Heart right ventricle (tissue), 16 donors: ENCODE measurements around the gene YARS2. TPM values are rescaled to one million over a fixed set of nuclear protein-coding genes. Genes with fewer than 3 reads are reported as not detected.

Experiments used
- ATAC-seq, 8 donors: fragments of 200-7000 bp; cut with Tn5 transposase; one replicate each; pipeline ENCODE4 v1.9.1; 2020; ENCODE audit warnings: mild to moderate bottlenecking in 8 of 8, moderate library complexity in 8 of 8, moderate number of reproducible peaks in 1 of 8
- DNase-seq, 2 donors: peaks; one replicate each; pipeline ENCODE4 v3.0.0-alpha.2; 2020
- H3K27ac ChIP-seq, 10 donors: fragments of 200-600 bp; sonication (generic) in 2 of 10; one replicate each; pipeline versions ENCODE4 v1.5.0 to v1.8.0; 2020 to 2022; ENCODE audit warnings: mild to moderate bottlenecking in 3 of 10
- H3K27me3 ChIP-seq, 7 donors: fragments of 200-600 bp; one replicate each; pipeline ENCODE4 v1.8.0; 2021 to 2022; ENCODE audit warnings: mild to moderate bottlenecking in 2 of 7
- H3K36me3 ChIP-seq, 9 donors: fragments of 200-600 bp; sonication (generic) in 1 of 9; one replicate each; pipeline versions ENCODE4 v1.5.0 to v1.8.0; 2020 to 2022; ENCODE audit warnings: mild to moderate bottlenecking in 2 of 9
- H3K4me1 ChIP-seq, 9 donors: fragments of 200-600 bp; sonication (generic) in 1 of 9; one replicate each; pipeline versions ENCODE4 v1.5.0 to v1.8.0; 2020 to 2022; ENCODE audit warnings: mild to moderate bottlenecking in 4 of 9
- H3K4me3 ChIP-seq, 10 donors: fragments of 200-600 bp; sonication (generic) in 2 of 10; one replicate each; pipeline versions ENCODE4 v1.5.0 to v1.8.0; 2020 to 2022; ENCODE audit warnings: mild to moderate bottlenecking in 7 of 10, moderate library complexity in 2 of 10
- H3K9me3 ChIP-seq, 11 donors: fragments of 200-600 bp in 10 of 11; sonication (generic) in 2 of 11; one replicate each; pipeline versions ENCODE4 v1.5.0 to v1.8.0; 2013 to 2022; ENCODE audit warnings: mild to moderate bottlenecking in 2 of 11, control low read depth in 1 of 11, moderate library complexity in 1 of 11
- CTCF ChIP-seq, 9 donors: fragments of 200-600 bp; sonication (generic) in 2 of 9; IDR thresholded peaks; one replicate each; pipeline versions ENCODE4 v1.5.0 to v1.8.0; 2021 to 2022; ENCODE audit warnings: antibody characterized with exemption in 9 of 9, mild to moderate bottlenecking in 5 of 9, moderate library complexity in 1 of 9
- WGBS, 2 donors: extraction: QIAGEN DNeasy Blood & Tissue Kit; methylation state at CpG; one replicate each; pipeline ENCODE4 v1.1.7; 2013; ENCODE audit warnings: inconsistent platforms in 1 of 2; 5-methylcytosine and 5-hydroxymethylcytosine counted together
- intact Hi-C, 10 donors: fragments of 100-400 bp; cut with DNase I; formaldehyde crosslinking; loops; one replicate each; pipeline versions ENCODE4 v1.11.1 to v1.14.2; 2022
- polyA plus RNA-seq, 2 donors: library from polyadenylated mRNA; stranded (reverse); fragments of 200-250 nt; gene quantifications; one replicate each; pipeline ENCODE4 v1.2.3, GENCODE V29; 2013
- total RNA-seq, 10 donors: library from RNA; stranded (reverse); fragmentation: NEBNext Ultra II Directional in 3 of 10; extraction: Animal tissue kit (Norgen Biotek cat#: 25700) in 3 of 10; gene quantifications; one replicate each; pipeline versions ENCODE4 v1.2.1 to v1.2.4, GENCODE V29; 2021 to 2023
- donor health status: Arrhythmogenic right ventricular cardiomyopathy.
- donor health status: ischemic (EF 13 %, LVEDD 7.1; RV severe dilation, severe dysfunction).
- donor health status: healthy with polysubstance abuse.
- donor health status: DM: no; HTN: yes; CAD: no.
- donor health status: DM: no; HTN: no; CAD: no.
- donor health status: ischemic (EF 25% LVEDD 6.9; RV normal size, moderate dysfunction).
- donor health status: ischemic (EF 25% LVEDD 5.7; RV mildly dilated, moderate dysfunction).
- donor health status: healthy.
- donor health status: DM: yes; HTN: yes; CAD: no.
- donor health status: Ischemic cardiomyopathy.
- donor health status: ischemic (EF 35%, LVEDD 5.7; RV mildly dilated, moderate dysfunction).
- donor health status: nonischemic (EF 11% LVEDD 7.7; RV severe dilation, severe dysfunction).
- donor health status: DM: yes; HTN: yes; CAD: no.
- donor health status: PGD.
- donor health status: ischemic (EF 29% LVEDD 5.4; RV normal size, mild dysfunction).
- donor health status: nonischemic (EF 23%, LVEDD 6.1; RV moderate dilation, normal function).

Gene YARS2
- total and polyA plus RNA-seq, 12 donors, result 8.4 to 16.9 (median 12.7) TPM

DNA sequence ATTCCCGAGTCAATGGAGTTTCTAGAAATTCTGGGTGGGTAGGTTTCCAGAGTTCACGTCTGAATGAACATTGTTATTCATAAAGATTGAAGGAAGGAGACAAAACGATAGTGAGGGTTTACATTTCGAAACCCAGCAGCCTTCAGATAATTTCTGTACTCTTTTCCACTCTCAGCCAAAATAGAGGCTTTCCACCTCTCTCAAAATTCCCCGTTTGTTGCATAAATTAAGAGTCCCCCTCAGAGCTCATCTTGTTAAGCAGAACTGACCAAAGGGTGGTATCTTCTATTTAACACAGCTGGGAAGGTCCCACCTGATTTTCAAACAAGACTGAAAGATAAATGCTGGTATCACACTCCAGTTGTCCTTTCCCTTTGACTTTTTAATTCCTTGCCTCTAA, 21.5 kb upstream of the YARS2 start:
- DNase-seq (no peak), ATAC-seq (no peak)
- no peaks in the 10 kb centered on the region for H3K9me3 ChIP-seq
- H3K4me1 ChIP-seq, result no peaks in the 10 kb centered on the region
- intact Hi-C loops, result no loop called here
- H3K36me3 ChIP-seq, result no peaks in the 10 kb centered on the region
- no peak overlapping the region for H3K4me3 ChIP-seq
- TF ChIP-seq CTCF (IDR thresholded peaks at IDR 0.05), result no peak
- 55 to 71% methylated on average over 5 of the region's 5 CpGs for WGBS, 2 donors
- H3K27ac ChIP-seq, result no peak overlapping the region
- H3K27me3 ChIP-seq, result no peaks in the 10 kb centered on the region

DNA sequence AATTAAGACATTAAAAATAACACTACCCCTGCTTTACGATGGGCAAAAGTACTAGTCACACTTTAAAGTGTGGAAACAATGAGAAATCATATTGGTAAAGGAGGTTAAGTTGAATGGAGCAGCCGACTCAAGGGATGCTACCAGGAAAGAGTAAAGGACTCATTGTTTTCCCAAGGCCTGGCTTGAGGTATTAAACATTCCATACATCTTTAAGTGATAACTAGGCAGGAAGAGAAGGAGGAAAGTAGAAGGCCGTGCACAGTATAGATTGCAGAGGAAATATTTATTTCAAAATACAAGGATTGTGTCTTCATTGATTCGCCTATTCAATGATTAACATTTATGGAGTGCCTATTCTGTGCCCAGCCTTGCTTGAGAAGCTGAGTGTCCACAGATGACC, 20.6 kb upstream of the YARS2 start:
- TF ChIP-seq CTCF (IDR thresholded peaks at IDR 0.05), result no peak
- no peaks in the 10 kb centered on the region for H3K4me1 ChIP-seq
- intact Hi-C loops, result no loop called here
- ATAC-seq (no peak), DNase-seq (no peak)
- 72 to 75% methylated on average over 4 of the region's 4 CpGs for WGBS, 2 donors
- H3K36me3 ChIP-seq, result no peaks in the 10 kb centered on the region
- H3K4me3 ChIP-seq, result no peak overlapping the region
- H3K27me3 ChIP-seq, result no peaks in the 10 kb centered on the region
- H3K9me3 ChIP-seq, result no peaks in the 10 kb centered on the region
- no peak overlapping the region for H3K27ac ChIP-seq

DNA sequence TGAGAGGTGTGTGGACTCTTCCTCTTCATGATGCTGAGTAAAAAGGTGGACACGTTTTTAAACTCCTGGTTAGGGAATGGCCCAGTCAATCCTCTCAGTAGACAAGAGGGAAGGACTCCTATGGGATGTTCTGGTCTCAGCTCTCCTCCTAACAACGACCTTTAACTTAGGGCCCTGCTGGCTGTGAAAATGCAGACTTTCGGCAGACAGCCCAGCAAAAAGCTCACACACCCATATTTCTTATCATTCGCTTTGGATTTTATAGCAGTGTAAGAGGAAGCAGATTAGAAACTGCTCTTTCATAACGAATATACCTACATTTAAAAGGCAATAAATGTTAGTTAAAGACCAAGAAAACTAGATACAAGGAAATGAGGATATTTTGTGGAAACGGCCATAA, 18.0 kb upstream of the YARS2 start:
- no peak overlapping the region for H3K4me3 ChIP-seq
- no peak for DNase-seq
- TF ChIP-seq CTCF (IDR thresholded peaks at IDR 0.05), result no peak
- H3K9me3 ChIP-seq, result no peaks in the 10 kb centered on the region
- WGBS, 2 donors, result 51 to 61% methylated on average over 6 of the region's 6 CpGs
- no peaks in the 10 kb centered on the region for H3K4me1 ChIP-seq
- intact Hi-C loops, result no loop called here
- no peaks in the 10 kb centered on the region for H3K27me3 ChIP-seq
- H3K36me3 ChIP-seq, result no peaks in the 10 kb centered on the region
- no peak for ATAC-seq
- H3K27ac ChIP-seq, result no peak overlapping the region

DNA sequence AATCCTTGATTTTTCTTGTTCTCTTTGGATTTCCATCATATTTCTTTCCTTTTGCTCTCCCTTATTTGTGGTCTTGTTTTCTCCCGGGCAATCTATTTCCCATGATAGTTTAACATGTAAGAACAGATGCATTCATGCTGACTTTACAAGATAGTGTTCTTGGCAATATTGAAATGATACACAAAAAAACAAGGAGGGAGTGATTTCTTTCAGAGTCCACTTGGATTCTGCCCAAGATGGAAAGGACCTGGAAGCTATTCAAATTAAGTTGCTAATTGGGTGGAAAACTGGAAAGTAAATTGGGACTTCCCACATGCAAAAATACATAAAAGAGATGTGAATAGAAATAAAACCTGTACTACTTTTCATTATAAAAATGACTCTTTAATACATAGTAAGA, 14.4 kb upstream of the YARS2 start:
- no peak for TF ChIP-seq CTCF (IDR thresholded peaks at IDR 0.05)
- peaks cover 0 to 7% (median 0%) of the 10 kb centered on the region in 7 donors for H3K27me3 ChIP-seq
- H3K4me3 ChIP-seq, result no peak overlapping the region
- no peaks in the 10 kb centered on the region for H3K4me1 ChIP-seq
- DNase-seq (no peak), ATAC-seq (no peak)
- H3K36me3 ChIP-seq, result no peaks in the 10 kb centered on the region
- no peak overlapping the region for H3K27ac ChIP-seq
- intact Hi-C loops, result no loop called here
- WGBS, 2 donors, result 49 to 66% methylated on average over 1 of the region's 1 CpG
- no peaks in the 10 kb centered on the region for H3K9me3 ChIP-seq
